KMS-11 (cell line): ENCODE measurements around the gene PLEKHD1.

Source experiments
- H2AFZ ChIP-seq: fragments of 200-600 bp; sonication (generic); 2 replicates; pipeline ENCODE4 v1.6.1; 2016; ENCODE audit warnings: antibody characterized with exemption, mixed run types, low read depth
- H3K27ac ChIP-seq: fragments of 200-600 bp; sonication (generic); 2 replicates; pipeline ENCODE4 v1.6.1; 2016; ENCODE audit warnings: mild to moderate bottlenecking, mixed run types
- H3K27me3 ChIP-seq: fragments of 200-600 bp; sonication (generic); 2 replicates; pipeline ENCODE4 v1.6.1; 2017; ENCODE audit warnings: mild to moderate bottlenecking, low read depth, mixed run types, moderate library complexity; ENCODE audit not compliant: insufficient read depth
- H3K36me3 ChIP-seq: fragments of 200-600 bp; sonication (generic); 2 replicates; pipeline ENCODE4 v1.6.1; 2017; ENCODE audit warnings: mild to moderate bottlenecking, mixed run types; ENCODE audit not compliant: insufficient read depth
- H3K4me1 ChIP-seq: fragments of 200-600 bp; sonication (generic); 2 replicates; pipeline ENCODE4 v1.6.1; 2016; ENCODE audit warnings: mild to moderate bottlenecking, low read depth, mixed run types; ENCODE audit not compliant: poor library complexity, severe bottlenecking
- H3K4me2 ChIP-seq: fragments of 200-600 bp; sonication (generic); 2 replicates; pipeline ENCODE4 v1.7.0; 2016; ENCODE audit warnings: mild to moderate bottlenecking, mixed run types
- H3K4me3 ChIP-seq: fragments of 200-600 bp; sonication (generic); IDR thresholded peaks from 2 replicates; pipeline ENCODE4 v1.6.1; 2017; ENCODE audit warnings: low read depth, low read length, mixed read lengths; ENCODE audit not compliant: insufficient read depth
- H3K79me2 ChIP-seq: fragments of 200-600 bp; sonication (generic); 2 replicates; pipeline ENCODE4 v1.6.1; 2016; ENCODE audit warnings: low read depth, mixed run types; ENCODE audit not compliant: insufficient read depth
- H3K9ac ChIP-seq: fragments of 200-600 bp; sonication (generic); 2 replicates; pipeline ENCODE4 v1.6.1; 2016; ENCODE audit warnings: mild to moderate bottlenecking, mixed run types
- H4K20me1 ChIP-seq: fragments of 200-600 bp; sonication (generic); 2 replicates; pipeline ENCODE4 v1.6.1; 2016; ENCODE audit warnings: mild to moderate bottlenecking, mixed run types; ENCODE audit not compliant: insufficient read depth
- CTCF ChIP-seq: fragments of 200-600 bp; sonication (generic); conservative IDR thresholded peaks from 2 replicates; pipeline ENCODE4 v1.6.1; 2017; ENCODE audit warnings: low read depth, mild to moderate bottlenecking, antibody characterized with exemption, low read length, moderate library complexity, mixed read lengths

PLEKHD1 gene

GRCh38 chr14:69551511-69551910 is 67.0 kb downstream of the PLEKHD1 start:
- no peak overlapping the region for H3K9ac ChIP-seq
- H3K79me2 ChIP-seq, result no peaks in the 10 kb centered on the region
- no peak overlapping the region for H3K27ac ChIP-seq
- no peak overlapping the region for H2AFZ ChIP-seq
- H3K36me3 ChIP-seq, result no peaks in the 10 kb centered on the region
- H4K20me1 ChIP-seq, result no peaks in the 10 kb centered on the region
- no peaks in the 10 kb centered on the region for H3K4me1 ChIP-seq
- no peak overlapping the region for H3K4me2 ChIP-seq
- H3K27me3 ChIP-seq, result no peaks in the 10 kb centered on the region
- H3K4me3 ChIP-seq, result no peak overlapping the region
- no peak for TF ChIP-seq CTCF

- H3K4me2 ChIP-seq, result no peak overlapping the region
- no peaks in the 10 kb centered on the region for H3K4me1 ChIP-seq
Measured at GRCh38 chr14:69553252-69553651, 68.7 kb downstream of the PLEKHD1 start.

GRCh38 chr14:69554500-69554899 is 70.0 kb downstream of the PLEKHD1 start:
- Histone ChIP-seq H3K9ac (no peak overlapping the region), H3K36me3 (no peaks in the 10 kb centered on the region), H4K20me1 (no peaks in the 10 kb centered on the region), H3K79me2 (no peaks in the 10 kb centered on the region), H3K4me2 (no peak overlapping the region), H3K4me3 (no peak overlapping the region), H3K4me1 (no peaks in the 10 kb centered on the region), H3K27ac (no peak overlapping the region), H2AFZ (no peak overlapping the region), H3K27me3 (no peaks in the 10 kb centered on the region)
- TF ChIP-seq CTCF, result no peak

More at GRCh38 chr14:69553252-69553651, 68.7 kb downstream of the PLEKHD1 start:
- H3K27ac ChIP-seq, result no peak overlapping the region
- no peaks in the 10 kb centered on the region for H3K79me2 ChIP-seq
- no peaks in the 10 kb centered on the region for H3K27me3 ChIP-seq
- no peaks in the 10 kb centered on the region for H4K20me1 ChIP-seq
- no peaks in the 10 kb centered on the region for H3K36me3 ChIP-seq
- H3K4me3 ChIP-seq, result no peak overlapping the region
- no peak overlapping the region for H2AFZ ChIP-seq
- no peak for TF ChIP-seq CTCF
- no peak overlapping the region for H3K9ac ChIP-seq

GRCh38 chr14:69558774-69559173 is 74.2 kb downstream of the PLEKHD1 start:
- H3K9ac ChIP-seq, result no peak overlapping the region
- no peaks in the 10 kb centered on the region for H3K79me2 ChIP-seq
- H3K27ac ChIP-seq, result no peak overlapping the region
- no peaks in the 10 kb centered on the region for H3K27me3 ChIP-seq
- no peaks in the 10 kb centered on the region for H4K20me1 ChIP-seq
- H3K4me1 ChIP-seq, result no peaks in the 10 kb centered on the region
- H3K4me2 ChIP-seq, result no peak overlapping the region
- no peak overlapping the region for H2AFZ ChIP-seq
- no peak for TF ChIP-seq CTCF
- H3K4me3 ChIP-seq, result no peak overlapping the region
- no peaks in the 10 kb centered on the region for H3K36me3 ChIP-seq
